SU-DHL-6 (cell line): Measurements from ENCODE around the gene NOTCH4.

Experiments used
- CTCF ChIP-seq: fragments of 200-600 bp; sonication (generic); IDR thresholded peaks from one replicate; pipeline ENCODE4 v1.5.1; 2017; ENCODE audit warnings: antibody characterized with exemption, mild to moderate bottlenecking, low read length, moderate library complexity; ENCODE audit not compliant: insufficient read depth, poor library complexity, severe bottlenecking
- EZH2phosphoT487 ChIP-seq: fragments of 200-600 bp; sonication (generic), shearing (Covaris generic); conservative IDR thresholded peaks from 2 replicates; pipeline ENCODE4 v1.6.1; 2018; ENCODE audit warnings: mild to moderate bottlenecking, antibody characterized with exemption, low read length, moderate library complexity, mixed read lengths

GRCh38 chr6:32202186-32202585 is 21.7 kb downstream of the NOTCH4 start:
- TF ChIP-seq CTCF (no peak), EZH2phosphoT487 (no peak)
